Mucosa of rectum (tissue), 2 donors: Measurements from ENCODE around the gene WFDC5.

Source experiments
- H3K27ac ChIP-seq, 2 donors: one replicate each; pipeline ENCODE4 v1.7.0; 2013; ENCODE audit warnings: inconsistent platforms in 2 of 2, low read depth in 2 of 2, low read length in 2 of 2
- H3K27me3 ChIP-seq, 2 donors: one replicate each; pipeline ENCODE4 v1.7.0; 2013; ENCODE audit warnings: low read length in 2 of 2; ENCODE audit not compliant: control insufficient read depth in 2 of 2, insufficient read depth in 2 of 2
- H3K36me3 ChIP-seq, 2 donors: one replicate each; pipeline ENCODE4 v1.7.0; 2013; ENCODE audit warnings: low read length in 2 of 2; ENCODE audit not compliant: control insufficient read depth in 2 of 2, insufficient read depth in 2 of 2
- H3K4me1 ChIP-seq, 2 donors: one replicate each; pipeline ENCODE4 v1.7.0; 2013; ENCODE audit warnings: low read length in 2 of 2, mild to moderate bottlenecking in 1 of 2; ENCODE audit not compliant: control insufficient read depth in 2 of 2, insufficient read depth in 2 of 2
- H3K4me3 ChIP-seq, 2 donors: one replicate each; pipeline ENCODE4 v1.7.0; 2013; ENCODE audit warnings: low read length in 2 of 2
- H3K9ac ChIP-seq, 2 donors: one replicate each; pipeline ENCODE4 v1.7.0; 2013; ENCODE audit warnings: low read length in 2 of 2, low read depth in 1 of 2, mild to moderate bottlenecking in 1 of 2
- H3K9me3 ChIP-seq, 2 donors: one replicate each; pipeline ENCODE4 v1.7.0; 2013; ENCODE audit warnings: low read length in 2 of 2; ENCODE audit not compliant: control insufficient read depth in 2 of 2
- donor health status: healthy.
- donor health status: Normal muscosa, but diverticular disease.

The WFDC5 gene

GRCh38 chr20:45103072-45103471, 11.9 kb downstream of the WFDC5 start:
- H3K4me1 ChIP-seq = no peaks in the 10 kb centered on the region
- no peaks in the 10 kb centered on the region for H3K36me3 ChIP-seq
- peaks cover 7 to 10% of the 10 kb centered on the region in 2 donors for H3K27me3 ChIP-seq
- no peak overlapping the region for H3K27ac ChIP-seq
- H3K9ac ChIP-seq = no peak overlapping the region
- no peak overlapping the region for H3K4me3 ChIP-seq
- H3K9me3 ChIP-seq = no peaks in the 10 kb centered on the region

DNA sequence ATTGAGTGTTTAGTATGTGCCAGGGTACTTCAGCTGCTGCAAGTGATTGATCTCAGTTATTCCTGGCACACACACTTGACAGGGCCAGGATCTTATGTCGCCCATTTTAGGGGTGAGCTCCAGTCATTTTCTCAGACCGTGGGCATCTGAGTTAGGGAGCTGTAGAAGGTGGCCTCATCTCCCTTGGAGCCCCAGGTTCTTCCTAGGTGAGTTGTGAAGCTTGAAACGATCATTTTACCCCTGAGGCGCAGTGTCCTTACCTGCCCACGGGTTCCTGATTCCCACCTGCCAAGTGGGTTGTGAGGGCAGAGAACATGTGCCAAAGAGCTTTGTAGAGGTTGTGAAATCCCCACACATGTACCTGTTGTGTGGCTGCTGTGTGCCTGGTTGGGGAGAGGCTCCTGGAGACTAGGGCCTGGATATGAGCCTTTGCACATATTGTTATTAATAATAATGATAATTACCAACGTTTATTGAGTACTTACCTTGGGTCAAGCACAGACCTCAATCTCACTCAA, 13.6 kb downstream of the WFDC5 start:
- H3K9ac ChIP-seq = no peak overlapping the region
- no peaks in the 10 kb centered on the region for H3K9me3 ChIP-seq
- H3K4me3 ChIP-seq = no peak overlapping the region
- H3K4me1 ChIP-seq = peaks cover 0 to 2% of the 10 kb centered on the region in 2 donors
- peaks cover 14 to 15% of the 10 kb centered on the region in 2 donors for H3K27me3 ChIP-seq
- no peaks in the 10 kb centered on the region for H3K36me3 ChIP-seq
- H3K27ac ChIP-seq = no peak overlapping the region

DNA sequence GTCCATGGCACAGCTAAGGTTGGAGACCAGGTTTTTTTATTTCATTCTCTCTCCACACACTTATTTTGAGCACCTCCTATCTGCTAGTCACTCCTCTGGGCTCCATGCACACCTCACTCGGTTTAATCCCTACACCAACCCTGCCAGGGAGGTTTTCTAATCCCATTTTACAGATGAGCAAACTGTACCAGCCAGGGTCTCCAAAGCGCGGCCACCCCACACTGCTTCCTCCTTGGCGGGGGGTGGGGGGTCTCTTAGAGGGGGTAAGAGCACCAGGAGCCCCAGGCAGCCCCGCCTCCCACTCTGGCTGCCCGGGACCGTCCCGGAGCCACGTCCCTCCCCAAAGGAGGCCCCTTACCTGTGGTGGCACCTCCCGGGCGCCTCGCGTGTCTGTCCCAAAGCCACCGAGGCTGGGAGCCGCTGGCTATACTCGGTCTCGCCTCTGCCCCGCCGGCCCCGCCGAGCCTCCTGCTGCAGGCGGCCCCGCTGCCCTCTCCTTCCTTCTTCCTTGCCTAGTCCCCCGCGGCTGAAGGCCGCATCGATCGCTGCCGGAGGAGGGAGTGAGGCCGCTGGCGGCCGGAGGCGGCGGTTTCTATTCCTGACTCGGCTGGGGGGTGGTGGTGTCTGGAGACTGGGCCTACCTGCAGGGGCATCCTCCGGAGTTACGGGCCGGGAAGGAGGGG, 14.3 kb downstream of the WFDC5 start, which contains the start of gene KCNS1:
KCNS1 (minus strand) TSS at position 565 of the 683 bp plus-strand sequence. CDS start 1,891 bp downstream, outside the sequence.
- H3K27ac ChIP-seq = no peak within 1 kb of the TSS
- H3K9me3 ChIP-seq = no peaks in the 10 kb centered on the region
- no peak within 1 kb of the TSS for H3K9ac ChIP-seq
- no peak within 1 kb of the TSS for H3K4me3 ChIP-seq
- H3K36me3 ChIP-seq = no peaks in the 10 kb centered on the region
- H3K4me1 ChIP-seq = peaks cover 0 to 2% of the 10 kb centered on the region in 2 donors
- peaks cover 15 to 18% of the 10 kb centered on the region in 2 donors for H3K27me3 ChIP-seq

- H3K9ac ChIP-seq = no peak overlapping the region
- H3K9me3 ChIP-seq = no peaks in the 10 kb centered on the region
- no peak overlapping the region for H3K27ac ChIP-seq
- H3K27me3 ChIP-seq = peaks cover 15% of the 10 kb centered on the region in 2 donors
- H3K36me3 ChIP-seq = no peaks in the 10 kb centered on the region
- peaks cover 0 to 2% of the 10 kb centered on the region in 2 donors for H3K4me1 ChIP-seq
- no peak overlapping the region for H3K4me3 ChIP-seq
These were observed 16.7 kb downstream of the WFDC5 start for GRCh38 chr20:45098103-45098773.

- Histone ChIP-seq H3K27me3 (peaks cover 15% of the 10 kb centered on the region in 2 donors), H3K4me1 (peaks cover 0 to 2% of the 10 kb centered on the region in 2 donors), H3K4me3 (no peak overlapping the region), H3K36me3 (no peaks in the 10 kb centered on the region), H3K9me3 (no peaks in the 10 kb centered on the region), H3K27ac (no peak overlapping the region), H3K9ac (no peak overlapping the region)
These were observed 17.4 kb downstream of the WFDC5 start for GRCh38 chr20:45097485-45098102.

DNA sequence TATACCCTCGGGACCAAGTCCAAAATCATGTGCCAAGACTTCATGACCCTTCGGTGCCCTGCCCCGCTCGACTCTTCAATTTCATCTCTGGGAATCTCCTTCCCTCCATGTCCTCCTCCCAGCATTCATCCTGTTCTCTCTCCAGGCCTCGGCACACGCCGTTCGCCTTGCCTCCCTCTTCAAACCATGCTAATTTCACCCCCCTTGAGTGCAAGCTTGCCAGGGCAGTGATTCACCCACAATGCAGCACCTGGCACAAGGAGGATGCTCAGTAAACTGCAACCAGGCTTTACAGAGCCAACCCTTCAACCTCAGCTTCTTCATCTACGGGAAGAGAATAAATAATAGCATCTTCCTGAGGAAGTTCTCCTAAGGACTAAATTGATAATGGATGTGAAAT, 18.2 kb downstream of the WFDC5 start:
- Histone ChIP-seq H3K36me3 (no peaks in the 10 kb centered on the region), H3K4me3 (no peak overlapping the region), H3K9ac (no peak overlapping the region), H3K4me1 (peaks cover 0 to 2% of the 10 kb centered on the region in 2 donors), H3K27ac (no peak overlapping the region), H3K9me3 (no peaks in the 10 kb centered on the region), H3K27me3 (peaks cover 15% of the 10 kb centered on the region in 2 donors)

- peaks cover 11 to 15% of the 10 kb centered on the region in 2 donors for H3K27me3 ChIP-seq
These were observed 19.2 kb downstream of the WFDC5 start for GRCh38 chr20:45095805-45096238.

GRCh38 chr20:45094864-45095574, 20.0 kb downstream of the WFDC5 start:
- no peaks in the 10 kb centered on the region for H3K9me3 ChIP-seq
- H3K4me1 ChIP-seq = peaks cover 0 to 2% of the 10 kb centered on the region in 2 donors
- H3K27me3 ChIP-seq = peaks cover 11% of the 10 kb centered on the region in 2 donors
- H3K9ac ChIP-seq = no peak overlapping the region
- H3K27ac ChIP-seq = no peak overlapping the region
- no peaks in the 10 kb centered on the region for H3K36me3 ChIP-seq
- H3K4me3 ChIP-seq = no peak overlapping the region

More at GRCh38 chr20:45095805-45096238, 19.2 kb downstream of the WFDC5 start:
- peaks cover 0 to 2% of the 10 kb centered on the region in 2 donors for H3K4me1 ChIP-seq
- no peaks in the 10 kb centered on the region for H3K36me3 ChIP-seq
- no peak overlapping the region for H3K9ac ChIP-seq
- H3K9me3 ChIP-seq = no peaks in the 10 kb centered on the region
- H3K4me3 ChIP-seq = no peak overlapping the region
- H3K27ac ChIP-seq = no peak overlapping the region

DNA sequence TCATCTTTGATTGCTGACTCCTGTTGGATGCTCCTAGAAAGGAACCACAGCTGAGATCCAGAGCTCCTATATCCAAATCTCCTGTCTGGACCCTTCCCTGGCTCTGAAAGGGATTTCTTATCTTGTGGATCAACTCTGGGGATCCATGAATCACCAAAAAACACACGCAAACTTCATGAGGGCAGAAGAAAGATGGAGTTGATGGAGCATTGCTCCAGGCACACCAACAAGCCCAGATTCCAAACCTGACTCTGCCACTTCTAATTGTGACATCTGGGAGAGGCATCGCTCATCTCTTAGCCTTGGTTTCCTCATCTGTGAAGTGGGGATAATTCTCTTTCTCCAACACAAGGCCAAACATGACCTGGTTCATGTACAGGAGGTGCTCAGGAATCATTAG, 20.8 kb downstream of the WFDC5 start:
- no peak overlapping the region for H3K9ac ChIP-seq
- H3K4me3 ChIP-seq = no peak overlapping the region
- no peak overlapping the region for H3K27ac ChIP-seq
- peaks cover 0 to 2% of the 10 kb centered on the region in 2 donors for H3K4me1 ChIP-seq
- no peaks in the 10 kb centered on the region for H3K36me3 ChIP-seq
- H3K27me3 ChIP-seq = peaks cover 11% of the 10 kb centered on the region in 2 donors
- H3K9me3 ChIP-seq = no peaks in the 10 kb centered on the region
